ENCODE measurements around the gene ADAD2.

Gene ADAD2
- 0 to 0.36 (median 0.04) reads per million in 4 experiments for total RNA-seq

GRCh38 chr16:84190731-84191388, at the start of gene ADAD2:
ADAD2 (plus strand) TSS chr16:84191157; CDS start chr16:84191231, 74 bp downstream.
- DNase-seq, result no peak

- DNase-seq, result no peak
Measured at GRCh38 chr16:84143081-84143480, 47.9 kb upstream of the ADAD2 start.

GRCh38 chr16:84143784-84144199, 47.2 kb upstream of the ADAD2 start:
- DNase-seq, result no peak

- DNase-seq, result peak; percentile 51
Measured at GRCh38 chr16:84144209-84144858, 46.6 kb upstream of the ADAD2 start.

GRCh38 chr16:84144859-84145639, 45.9 kb upstream of the ADAD2 start, which contains the start of the genes DNAAF1 and HSDL1:
DNAAF1 (plus strand) TSS chr16:84145308; CDS start chr16:84145441, 133 bp downstream.
HSDL1 (minus strand) TSS chr16:84145177; CDS start chr16:84131321, 13,856 bp downstream.
- DNase-seq, result peak; percentile 95

- DNase-seq, result no peak
Measured at GRCh38 chr16:84150926-84151325, 40.0 kb upstream of the ADAD2 start.

- no peak for DNase-seq
Measured at GRCh38 chr16:84153660-84154214, 37.2 kb upstream of the ADAD2 start.

- DNase-seq, result no peak
Measured at GRCh38 chr16:84155226-84155625, 35.7 kb upstream of the ADAD2 start.

- DNase-seq, result no peak
Measured at GRCh38 chr16:84155771-84156170, 35.2 kb upstream of the ADAD2 start.

GRCh38 chr16:84156342-84156784, 34.6 kb upstream of the ADAD2 start:
- DNase-seq, result no peak

- DNase-seq, result no peak
Measured at GRCh38 chr16:84159007-84159406, 31.9 kb upstream of the ADAD2 start.

GRCh38 chr16:84159800-84160199, 31.2 kb upstream of the ADAD2 start:
- DNase-seq, result no peak

- no peak for DNase-seq
Measured at GRCh38 chr16:84161037-84161436, 29.9 kb upstream of the ADAD2 start.

GRCh38 chr16:84161801-84162200, 29.2 kb upstream of the ADAD2 start:
- DNase-seq, result no peak

- DNase-seq, result no peak
Measured at GRCh38 chr16:84165746-84166145, 25.2 kb upstream of the ADAD2 start.

- no peak for DNase-seq
Measured at GRCh38 chr16:84166796-84167695, 23.9 kb upstream of the ADAD2 start.

- DNase-seq, result no peak
Measured at GRCh38 chr16:84169765-84170310, 21.1 kb upstream of the ADAD2 start.

GRCh38 chr16:84174396-84174795, 16.6 kb upstream of the ADAD2 start:
- no peak for DNase-seq

- DNase-seq, result peak; percentile 27
Measured at GRCh38 chr16:84175350-84176081, 15.4 kb upstream of the ADAD2 start.

- DNase-seq, result no peak
Measured at GRCh38 chr16:84176192-84177053, 14.5 kb upstream of the ADAD2 start.

Measured in effector CD8-positive, alpha-beta T cell (primary cell).